ENCODE results near the gene PRDM15. TPM values are rescaled to one million over a fixed set of nuclear protein-coding genes. Genes with fewer than 3 reads are reported as not detected.

PRDM15 gene
- polyA plus RNA-seq, 1 experiment: 5.1 TPM

- Histone ChIP-seq H3K27me3 (ENCODE audit: control insufficient read depth, insufficient read depth, low read length) (no peaks in the 10 kb centered on the region), H3K27ac (ENCODE audit: low read depth, low read length) (no peak overlapping the region), H3K4me3 (ENCODE audit: low read depth, low read length) (peak overlapping the region; percentile 83), H3K9me3 (ENCODE audit: control insufficient read depth, insufficient read depth, low read length) (no peaks in the 10 kb centered on the region)
- CTCF ChIA-PET: interaction anchor here (0.9 to 1.4 kb wide), 5 partner anchors 60 to 264 kb away, joined by 3 to 13 read pairs (median 10); no protein-coding TSS in a partner anchor
- no peak for DNase-seq (ENCODE audit: low read depth, low spot score)
- POLR2A ChIA-PET: interaction anchor here (0.5 to 1.2 kb wide), 4 partner anchors 82 to 624 kb away, joined by 3 to 4 read pairs (median 4); no protein-coding TSS in a partner anchor
- no peak for TF ChIP-seq CTCF (IDR thresholded peaks at IDR 0.05; ENCODE audit: low read depth, low read length)
Measured at GRCh38 chr21:41876928-41877652, 2.1 kb downstream of the PRDM15 start.

- no peak overlapping the region for H3K27ac ChIP-seq (ENCODE audit: low read depth, low read length)
- no peaks in the 10 kb centered on the region for H3K9me3 ChIP-seq (ENCODE audit: control insufficient read depth, insufficient read depth, low read length)
- no peak for TF ChIP-seq CTCF (IDR thresholded peaks at IDR 0.05; ENCODE audit: low read depth, low read length)
- ChIA-PET POLR2A (interaction anchor here (0.6 kb wide), 1 partner anchor 623 kb away, joined by 3 read pairs; no protein-coding TSS in a partner anchor), CTCF (interaction anchor here (0.8 to 1.5 kb wide), 2 partner anchors 59 to 593 kb away, joined by 3 to 4 read pairs; no protein-coding TSS in a partner anchor)
- no peak overlapping the region for H3K4me3 ChIP-seq (ENCODE audit: low read depth, low read length)
- no peaks in the 10 kb centered on the region for H3K27me3 ChIP-seq (ENCODE audit: control insufficient read depth, insufficient read depth, low read length)
- DNase-seq (ENCODE audit: low read depth, low spot score): no peak
Measured at GRCh38 chr21:41876396-41876795, 2.7 kb downstream of the PRDM15 start.

GRCh38 chr21:41875086-41875485 lies 4.1 kb downstream of the PRDM15 start:
- Histone ChIP-seq H3K9me3 (ENCODE audit: control insufficient read depth, insufficient read depth, low read length) (no peaks in the 10 kb centered on the region), H3K27me3 (ENCODE audit: control insufficient read depth, insufficient read depth, low read length) (no peaks in the 10 kb centered on the region), H3K4me3 (ENCODE audit: low read depth, low read length) (no peak overlapping the region), H3K27ac (ENCODE audit: low read depth, low read length) (no peak overlapping the region)
- no peak for TF ChIP-seq CTCF (IDR thresholded peaks at IDR 0.05; ENCODE audit: low read depth, low read length)
- ChIA-PET CTCF (interaction anchor here (1.5 kb wide), 2 partner anchors 243 to 592 kb away, joined by 4 to 5 read pairs; no protein-coding TSS in a partner anchor), POLR2A (no interaction called here)
- no peak for DNase-seq (ENCODE audit: low read depth, low spot score)

- no peak for DNase-seq (ENCODE audit: low read depth, low spot score)
- no peaks in the 10 kb centered on the region for H3K9me3 ChIP-seq (ENCODE audit: control insufficient read depth, insufficient read depth, low read length)
- ChIA-PET CTCF (interaction anchor here (1.5 kb wide), 1 partner anchor 243 kb away, joined by 5 read pairs; no protein-coding TSS in a partner anchor), POLR2A (no interaction called here)
- no peak for TF ChIP-seq CTCF (IDR thresholded peaks at IDR 0.05; ENCODE audit: low read depth, low read length)
- no peak overlapping the region for H3K4me3 ChIP-seq (ENCODE audit: low read depth, low read length)
- no peaks in the 10 kb centered on the region for H3K27me3 ChIP-seq (ENCODE audit: control insufficient read depth, insufficient read depth, low read length)
- H3K27ac ChIP-seq (ENCODE audit: low read depth, low read length): no peak overlapping the region
Measured at GRCh38 chr21:41874611-41875010, 4.5 kb downstream of the PRDM15 start.

GRCh38 chr21:41873426-41873825 lies 5.7 kb downstream of the PRDM15 start:
- CTCF ChIA-PET: no interaction called here
- POLR2A ChIA-PET: no interaction called here
- Histone ChIP-seq H3K4me3 (ENCODE audit: low read depth, low read length) (no peak overlapping the region), H3K9me3 (ENCODE audit: control insufficient read depth, insufficient read depth, low read length) (no peaks in the 10 kb centered on the region), H3K27me3 (ENCODE audit: control insufficient read depth, insufficient read depth, low read length) (no peaks in the 10 kb centered on the region), H3K27ac (ENCODE audit: low read depth, low read length) (no peak overlapping the region)
- no peak for DNase-seq (ENCODE audit: low read depth, low spot score)
- TF ChIP-seq CTCF (IDR thresholded peaks at IDR 0.05; ENCODE audit: low read depth, low read length): no peak
